Mesenchymal stem cell (in vitro differentiated cells and primary cell): ENCODE results near the gene SPATA13.

Experiments used
- DNase-seq: peaks from one replicate; pipeline ENCODE4 v3.0.0-alpha.2; 2013
- H2AFZ ChIP-seq: one replicate; pipeline ENCODE4 v1.6.1; 2013; ENCODE audit warnings: low read depth, mild to moderate bottlenecking, control low read depth, inconsistent platforms, low read length, moderate library complexity
- H2AK5ac ChIP-seq: 2 replicates; pipeline ENCODE4 v1.6.1; 2013; ENCODE audit warnings: low read length, moderate library complexity, mild to moderate bottlenecking, inconsistent platforms; ENCODE audit not compliant: severe bottlenecking
- H2BK120ac ChIP-seq: one replicate; pipeline ENCODE4 v1.6.1; 2013; ENCODE audit warnings: low read depth, mild to moderate bottlenecking, inconsistent platforms, low read length, moderate library complexity
- H2BK12ac ChIP-seq, 2 experiments: one replicate each; pipeline ENCODE4 v1.6.1; 2013; ENCODE audit warnings: inconsistent platforms in 2 of 2, low read length in 2 of 2, mild to moderate bottlenecking in 2 of 2, moderate library complexity in 2 of 2, control low read depth in 1 of 2
- H2BK15ac ChIP-seq: one replicate; pipeline ENCODE4 v1.6.1; 2013; ENCODE audit warnings: mild to moderate bottlenecking, low read depth, inconsistent platforms; ENCODE audit not compliant: poor library complexity, severe bottlenecking
- H2BK5ac ChIP-seq: 2 replicates; pipeline ENCODE4 v1.6.1; 2013; ENCODE audit warnings: low read depth, mild to moderate bottlenecking, low read length, control low read depth, inconsistent platforms; ENCODE audit not compliant: poor library complexity, severe bottlenecking
- H3K14ac ChIP-seq, 2 experiments: one replicate each; pipeline ENCODE4 v1.6.1; 2013; ENCODE audit warnings: inconsistent platforms in 2 of 2, low read length in 2 of 2, control low read depth in 1 of 2, mild to moderate bottlenecking in 1 of 2, moderate library complexity in 1 of 2
- H3K18ac ChIP-seq, 2 experiments: one replicate each; pipeline ENCODE4 v1.6.1; 2013; ENCODE audit warnings: inconsistent platforms in 2 of 2, low read length in 2 of 2, control low read depth in 1 of 2, low read depth in 1 of 2, mild to moderate bottlenecking in 1 of 2
- H3K23ac ChIP-seq, 2 experiments: one replicate each; pipeline ENCODE4 v1.6.1; 2013; ENCODE audit warnings: inconsistent platforms in 2 of 2, low read length in 2 of 2, mild to moderate bottlenecking in 2 of 2, moderate library complexity in 2 of 2, control low read depth in 1 of 2
- H3K27ac ChIP-seq: 2 replicates; pipeline ENCODE4 v1.5.1; 2013; ENCODE audit warnings: mild to moderate bottlenecking, moderate library complexity, low read length, control low read depth, inconsistent platforms; ENCODE audit not compliant: poor library complexity, severe bottlenecking
- H3K27me3 ChIP-seq, 2 experiments: 2 replicates each; pipeline versions ENCODE4 v1.6.1 to v1.7.0; 2013; ENCODE audit warnings: low read length in 2 of 2, mild to moderate bottlenecking in 2 of 2, moderate library complexity in 2 of 2, control low read depth in 1 of 2, inconsistent platforms in 1 of 2; ENCODE audit not compliant: control insufficient read depth in 1 of 2, insufficient read depth in 1 of 2
- H3K36me3 ChIP-seq, 2 experiments: 2 replicates each; pipeline versions ENCODE4 v1.6.1 to v1.7.0; 2013; ENCODE audit warnings: low read length in 2 of 2, control low read depth in 1 of 2, inconsistent platforms in 1 of 2, low read depth in 1 of 2, mild to moderate bottlenecking in 1 of 2; ENCODE audit not compliant: insufficient read depth in 2 of 2, control insufficient read depth in 1 of 2
- H3K4ac ChIP-seq, 2 experiments: one replicate each; pipeline ENCODE4 v1.6.1; 2013; ENCODE audit warnings: inconsistent platforms in 2 of 2, low read length in 2 of 2, mild to moderate bottlenecking in 2 of 2, moderate library complexity in 2 of 2, control low read depth in 1 of 2, low read depth in 1 of 2
- H3K4me1 ChIP-seq: 2 replicates; pipeline ENCODE4 v1.6.1; 2013; ENCODE audit warnings: low read depth, low read length, control low read depth; ENCODE audit not compliant: control insufficient read depth, insufficient read depth
- H3K4me2 ChIP-seq: 2 replicates; pipeline ENCODE4 v1.6.1; 2013; ENCODE audit warnings: low read length, mild to moderate bottlenecking, inconsistent platforms; ENCODE audit not compliant: poor library complexity, severe bottlenecking
- H3K4me3 ChIP-seq, 2 experiments: 2 replicates each; pipeline versions ENCODE4 v1.5.1 to v1.7.0; 2013; ENCODE audit warnings: low read length in 2 of 2, mild to moderate bottlenecking in 2 of 2, control low read depth in 1 of 2, low read depth in 1 of 2; ENCODE audit not compliant: insufficient read depth in 1 of 2
- H3K79me1 ChIP-seq: replicated peaks from 2 replicates; pipeline ENCODE4 v1.6.1; 2013; ENCODE audit warnings: mild to moderate bottlenecking, control low read depth, low read length, inconsistent platforms; ENCODE audit not compliant: poor library complexity, severe bottlenecking
- H3K9ac ChIP-seq: 2 replicates; pipeline ENCODE4 v1.7.0; 2013; ENCODE audit warnings: mild to moderate bottlenecking, low read length, moderate library complexity
- H3K9me3 ChIP-seq: 2 replicates; pipeline ENCODE4 v1.7.0; 2013; ENCODE audit warnings: mild to moderate bottlenecking, low read length; ENCODE audit not compliant: control insufficient read depth
- H4K8ac ChIP-seq: one replicate; pipeline ENCODE4 v1.6.1; 2013; ENCODE audit warnings: inconsistent platforms, mild to moderate bottlenecking, low read length, moderate library complexity
- H4K91ac ChIP-seq: one replicate; pipeline ENCODE4 v1.6.1; 2013; ENCODE audit warnings: mild to moderate bottlenecking, low read length, inconsistent platforms
- WGBS: methylation state at CpG from one replicate; pipeline ENCODE4 v1.1.7; 2013; ENCODE audit warnings: mixed read lengths; 5-methylcytosine and 5-hydroxymethylcytosine counted together

SPATA13 gene

DNA sequence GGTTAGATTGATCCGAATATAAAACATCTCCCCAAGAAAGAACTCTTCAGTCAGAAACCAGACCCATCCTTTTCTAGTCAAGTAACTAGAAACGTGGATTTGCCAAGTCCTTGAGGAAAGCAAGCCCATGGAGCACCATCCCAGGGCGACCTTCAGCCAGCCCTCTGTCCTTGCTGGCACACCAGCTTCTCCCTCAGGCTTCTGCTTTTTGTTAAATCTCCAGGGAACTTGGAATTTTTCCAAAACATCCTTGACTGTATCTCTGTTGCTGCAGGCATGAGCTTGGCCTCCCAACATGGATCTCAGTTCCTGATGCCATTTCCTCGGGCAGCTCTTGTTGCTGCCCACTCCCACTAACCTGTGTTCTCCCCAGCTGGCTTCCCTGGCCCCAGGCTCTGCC, 121.7 kb downstream of the SPATA13 start:
- H2BK120ac ChIP-seq: no peak overlapping the region
- H3K27ac ChIP-seq: no peak overlapping the region
- H2AK5ac ChIP-seq: no peak overlapping the region
- no peak overlapping the region for H4K8ac ChIP-seq
- H3K36me3 ChIP-seq: peaks cover 7 to 19% of the 10 kb centered on the region in 2 experiments
- H3K23ac ChIP-seq: no peak overlapping the region
- no peak overlapping the region for H3K18ac ChIP-seq
- H3K79me1 ChIP-seq: peaks cover 16% of the 10 kb centered on the region
- no peak overlapping the region for H2AFZ ChIP-seq
- H3K9ac ChIP-seq: no peak overlapping the region
- H3K4me1 ChIP-seq: peaks cover 8% of the 10 kb centered on the region
- no peak overlapping the region for H3K4me3 ChIP-seq
- no peak for DNase-seq
- H2BK5ac ChIP-seq: no peak overlapping the region
- H2BK12ac ChIP-seq: no peak overlapping the region
- no peak overlapping the region for H3K4ac ChIP-seq
- H4K91ac ChIP-seq: no peak overlapping the region
- H3K9me3 ChIP-seq: no peaks in the 10 kb centered on the region
- H3K27me3 ChIP-seq: no peaks in the 10 kb centered on the region
- H2BK15ac ChIP-seq: no peak overlapping the region
- 84% methylated on average over 4 of the region's 4 CpGs for WGBS
- H3K4me2 ChIP-seq: no peak overlapping the region
- no peak overlapping the region for H3K14ac ChIP-seq

DNA sequence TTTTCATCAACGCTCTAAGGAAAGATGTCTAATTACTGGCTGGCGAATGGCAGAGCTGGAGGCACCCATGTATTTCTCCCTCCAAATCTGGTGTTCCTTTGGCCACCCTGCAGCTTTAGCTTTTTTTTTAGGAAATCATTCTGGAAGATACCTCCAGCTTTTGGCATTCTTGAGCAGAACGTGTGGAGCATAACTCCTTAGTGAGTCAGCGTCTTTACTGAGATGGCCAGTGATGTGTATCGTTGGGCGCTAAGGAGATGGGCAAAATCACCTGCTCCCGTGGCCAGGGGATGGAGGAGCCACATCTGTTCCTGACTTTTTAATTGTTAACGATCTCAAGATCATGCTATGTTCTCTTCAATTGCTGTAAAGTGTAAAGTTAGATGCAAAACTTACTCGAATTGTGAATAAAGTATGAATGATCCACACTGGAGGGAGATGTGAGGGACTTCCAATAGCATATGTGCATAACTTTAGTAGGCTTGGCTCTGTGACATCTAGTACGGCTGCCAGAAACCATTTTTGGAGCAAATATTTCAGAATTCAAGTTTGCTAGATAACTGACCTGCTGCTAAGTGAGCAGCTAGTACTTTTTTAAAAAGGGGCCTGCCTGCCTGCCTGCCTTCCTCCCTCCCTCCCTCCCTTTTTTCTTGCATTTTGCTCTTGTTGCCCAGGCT, 124.5 kb downstream of the SPATA13 start:
- Histone ChIP-seq H3K27me3 (no peaks in the 10 kb centered on the region), H3K23ac (no peak overlapping the region), H2AK5ac (no peak overlapping the region), H4K8ac (no peak overlapping the region), H2AFZ (no peak overlapping the region), H2BK5ac (no peak overlapping the region), H2BK120ac (no peak overlapping the region), H3K9me3 (no peaks in the 10 kb centered on the region), H3K27ac (no peak overlapping the region), H3K36me3 (peaks cover 13 to 26% of the 10 kb centered on the region in 2 experiments), H3K9ac (no peak overlapping the region), H3K18ac (no peak overlapping the region), H3K79me1 (peaks cover 8% of the 10 kb centered on the region), H3K4me2 (no peak overlapping the region), H2BK12ac (no peak overlapping the region), H3K4me3 (no peak overlapping the region), H4K91ac (no peak overlapping the region), H2BK15ac (no peak overlapping the region), H3K14ac (no peak overlapping the region), H3K4ac (no peak overlapping the region), H3K4me1 (peaks cover 8% of the 10 kb centered on the region)
- DNase-seq: no peak
- WGBS: 83% methylated on average over 10 of the region's 10 CpGs

DNA sequence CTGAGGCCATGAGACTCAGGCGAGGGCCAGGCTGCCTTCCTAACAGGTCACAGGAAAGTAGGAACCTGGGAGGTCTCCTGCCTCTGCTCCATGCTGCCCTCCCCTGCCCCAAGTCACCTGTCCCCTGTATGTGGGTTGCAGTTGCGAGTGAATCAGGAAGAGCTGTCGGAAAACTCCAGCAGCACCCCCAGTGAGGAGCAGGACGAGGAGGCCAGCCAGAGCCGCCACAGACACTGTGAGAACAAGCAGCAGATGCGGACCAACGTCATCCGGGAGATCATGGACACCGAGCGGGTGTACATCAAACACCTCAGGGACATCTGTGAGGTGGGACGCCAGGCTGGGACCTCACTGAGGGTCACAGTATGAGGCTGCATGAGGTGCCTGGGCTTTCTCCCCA, 126.1 kb downstream of the SPATA13 start:
- Histone ChIP-seq H3K14ac (no peak overlapping the region), H3K4me1 (peaks cover 2% of the 10 kb centered on the region), H2BK12ac (no peak overlapping the region), H2AK5ac (no peak overlapping the region), H3K9ac (no peak overlapping the region), H3K4me3 (no peak overlapping the region), H3K27ac (no peak overlapping the region), H3K36me3 (peaks cover 24 to 39% of the 10 kb centered on the region in 2 experiments), H2BK5ac (no peak overlapping the region), H2BK120ac (no peak overlapping the region), H4K91ac (no peak overlapping the region), H3K79me1 (peaks cover 3% of the 10 kb centered on the region), H3K9me3 (no peaks in the 10 kb centered on the region), H3K23ac (no peak overlapping the region), H3K4me2 (no peak overlapping the region), H4K8ac (no peak overlapping the region), H3K27me3 (no peaks in the 10 kb centered on the region), H2AFZ (no peak overlapping the region), H2BK15ac (no peak overlapping the region), H3K4ac (no peak overlapping the region), H3K18ac (no peak overlapping the region)
- WGBS: 95% methylated on average over 11 of the region's 11 CpGs
- DNase-seq: no peak

DNA sequence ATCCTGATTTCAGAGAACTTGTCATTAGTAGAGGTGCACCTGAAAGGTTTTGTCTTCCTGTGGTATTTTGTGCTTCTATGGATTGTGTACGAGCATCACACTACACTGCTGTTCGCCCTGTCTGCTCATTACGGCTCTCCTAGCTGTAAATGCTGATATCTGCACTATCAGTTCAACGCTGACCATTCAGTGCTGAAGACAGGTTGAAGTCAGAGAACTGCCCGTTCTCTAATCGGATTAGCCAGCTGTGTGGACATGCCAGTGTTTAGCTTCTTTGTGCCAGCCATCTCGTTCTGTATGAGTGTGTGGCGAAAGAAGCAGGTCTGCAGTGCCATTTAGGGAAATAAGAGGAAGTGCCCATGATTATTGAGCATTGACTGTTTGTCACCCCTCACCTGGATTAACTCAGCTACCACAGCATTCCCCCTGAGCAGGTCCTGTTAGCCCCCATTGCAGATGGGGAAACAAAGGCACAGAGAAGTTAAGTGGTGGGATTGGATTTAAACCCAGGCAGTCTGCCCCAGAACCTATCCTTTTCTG, 127.3 kb downstream of the SPATA13 start:
- H3K79me1 ChIP-seq: no peaks in the 10 kb centered on the region
- no peak overlapping the region for H3K23ac ChIP-seq
- H2BK120ac ChIP-seq: no peak overlapping the region
- H2BK12ac ChIP-seq: no peak overlapping the region
- H3K9ac ChIP-seq: no peak overlapping the region
- H3K18ac ChIP-seq: no peak overlapping the region
- H3K4me1 ChIP-seq: peaks cover 5% of the 10 kb centered on the region
- no peak overlapping the region for H2AK5ac ChIP-seq
- H3K4me3 ChIP-seq: no peak overlapping the region
- no peak overlapping the region for H2BK5ac ChIP-seq
- no peak overlapping the region for H4K8ac ChIP-seq
- H3K36me3 ChIP-seq: peaks cover 24 to 39% of the 10 kb centered on the region in 2 experiments
- no peak overlapping the region for H3K4ac ChIP-seq
- no peak overlapping the region for H2BK15ac ChIP-seq
- no peaks in the 10 kb centered on the region for H3K9me3 ChIP-seq
- H3K14ac ChIP-seq: no peak overlapping the region
- H3K4me2 ChIP-seq: no peak overlapping the region
- no peak for DNase-seq
- no peak overlapping the region for H4K91ac ChIP-seq
- H2AFZ ChIP-seq: no peak overlapping the region
- H3K27ac ChIP-seq: no peak overlapping the region
- no peaks in the 10 kb centered on the region for H3K27me3 ChIP-seq
- WGBS: 94% methylated on average over 8 of the region's 8 CpGs
